Activated naive CD4-positive, alpha-beta T cell (primary cell): ENCODE measurements around the gene BSPH1.
"Not testable (repeated sequence)": the region's sequence is repeated elsewhere in the genome, so short reads cannot be mapped to it uniquely, and the experiment has no call there.

Source experiments
- DNase-seq, 4 experiments: peaks; one replicate each; lab custom pipeline; 2025; lab: John Stamatoyannopoulos, UW

BSPH1 gene

DNA sequence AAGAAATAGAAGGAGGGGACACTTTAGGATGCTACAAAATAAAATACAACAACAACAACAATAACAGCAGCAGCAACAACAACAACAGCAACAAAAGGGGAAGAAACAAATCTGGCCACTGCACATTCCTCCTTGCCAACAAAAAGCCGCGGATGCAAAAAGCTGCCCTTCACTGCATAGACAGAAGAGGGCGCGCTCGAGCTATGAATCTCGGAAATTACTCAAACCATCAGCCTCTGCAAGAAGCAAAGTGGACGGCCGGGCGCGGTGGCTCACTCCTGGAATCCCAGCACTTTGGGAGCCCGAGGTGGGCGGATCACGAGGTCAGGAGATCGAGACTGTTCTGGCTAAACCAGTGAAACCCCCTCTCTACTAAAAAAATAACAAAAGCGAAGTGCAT, 71.9 kb downstream of the BSPH1 start:
- not testable (repeated sequence) for DNase-seq
